IMR-90 (cell line): ENCODE data around the gene GCNT3. TPM values are rescaled to one million over a fixed set of nuclear protein-coding genes. Genes with fewer than 3 reads are reported as not detected.

ENCODE experiments used
- ATAC-seq: fragments of 200-7000 bp; cut with Tn5 transposase; 2 replicates; pipeline ENCODE4 v1.9.1; 2020; ENCODE audit warnings: low read depth, mild to moderate bottlenecking, moderate library complexity
- BruUV-seq: library from RNA; stranded (reverse); fragments of 400-500 nt; replicated peaks from 2 replicates; lab custom pipeline; 2021; lab: Mats Ljungman, UMichigan
- CTCF ChIA-PET: fragments of 300-600 bp; formaldehyde crosslinking; extraction: SDS; loops from one replicate; lab custom pipeline; 2021; ENCODE audit warnings: antibody characterized with exemption; lab: Yijun Ruan, JAX
- POLR2A ChIA-PET: fragments of 300-600 bp; sonication (Branson Sonifier 250); formaldehyde crosslinking; loops from one replicate; lab custom pipeline; 2022; ENCODE audit warnings: antibody characterized with exemption; ENCODE audit not compliant: unreplicated experiment; lab: Charles Lee
- DNase-seq: peaks from one replicate; pipeline ENCODE4 v3.0.0; 2013
- H2AFZ ChIP-seq: replicated peaks from 2 replicates; pipeline ENCODE3; 2013; ENCODE audit warnings: low read length, mild to moderate bottlenecking; ENCODE audit not compliant: poor library complexity
- H2AK5ac ChIP-seq: 2 replicates; pipeline ENCODE4 v1.6.1; 2013; ENCODE audit warnings: low read depth, low read length, inconsistent platforms
- H2AK9ac ChIP-seq: replicated peaks from 2 replicates; pipeline ENCODE3; 2013; ENCODE audit warnings: mild to moderate bottlenecking, low read depth, low read length, moderate library complexity; ENCODE audit not compliant: poor library complexity
- H2BK120ac ChIP-seq: 2 replicates; pipeline ENCODE4 v1.6.1; 2013; ENCODE audit warnings: low read depth, low read length, inconsistent platforms
- H2BK15ac ChIP-seq: 3 replicates; pipeline ENCODE4 v1.6.1; 2013; ENCODE audit warnings: low read depth, low read length, inconsistent platforms
- H2BK20ac ChIP-seq: 2 replicates; pipeline ENCODE4 v1.6.1; 2013; ENCODE audit warnings: low read depth, mild to moderate bottlenecking, inconsistent platforms, low read length, moderate library complexity
- H2BK5ac ChIP-seq: 2 replicates; pipeline ENCODE4 v1.6.1; 2013; ENCODE audit warnings: mild to moderate bottlenecking, low read depth, low read length, inconsistent platforms; ENCODE audit not compliant: poor library complexity, severe bottlenecking
- H3K14ac ChIP-seq: replicated peaks from 2 replicates; pipeline ENCODE4 v1.6.1; 2013; ENCODE audit warnings: low read depth, low read length, inconsistent platforms
- H3K18ac ChIP-seq: 2 replicates; pipeline ENCODE4 v1.6.1; 2013; ENCODE audit warnings: low read depth, low read length, control low read depth
- H3K23ac ChIP-seq: 2 replicates; pipeline ENCODE4 v1.6.1; 2013; ENCODE audit warnings: low read depth, low read length, inconsistent platforms
- H3K27ac ChIP-seq: 2 replicates; pipeline ENCODE4 v1.5.1; 2013; ENCODE audit warnings: mild to moderate bottlenecking, control low read depth, low read length; ENCODE audit not compliant: insufficient read depth
- H3K27me3 ChIP-seq: 2 replicates; pipeline ENCODE4 v1.6.1; 2013; ENCODE audit warnings: low read length; ENCODE audit not compliant: control insufficient read depth, insufficient read depth
- H3K36me3 ChIP-seq: 2 replicates; pipeline ENCODE4 v1.6.1; 2013; ENCODE audit warnings: low read length, mixed read lengths; ENCODE audit not compliant: control insufficient read depth, insufficient read depth
- H3K4ac ChIP-seq: 2 replicates; pipeline ENCODE4 v1.6.1; 2013; ENCODE audit warnings: low read depth, low read length, inconsistent platforms
- H3K4me1 ChIP-seq: 2 replicates; pipeline ENCODE4 v1.6.1; 2013; ENCODE audit warnings: low read length, mixed read lengths; ENCODE audit not compliant: control insufficient read depth, insufficient read depth
- H3K4me2 ChIP-seq: 2 replicates; pipeline ENCODE4 v1.6.1; 2013; ENCODE audit warnings: low read depth, mild to moderate bottlenecking, control low read depth, low read length, moderate library complexity
- H3K4me3 ChIP-seq: 2 replicates; pipeline ENCODE4 v1.5.1; 2013; ENCODE audit warnings: low read depth, mild to moderate bottlenecking, control low read depth, low read length, moderate library complexity; ENCODE audit not compliant: insufficient read depth
- H3K56ac ChIP-seq: 2 replicates; pipeline ENCODE4 v1.6.1; 2013; ENCODE audit warnings: low read length, inconsistent platforms; ENCODE audit not compliant: insufficient read depth; ENCODE audit errors: extremely low read depth
- H3K79me1 ChIP-seq, 2 experiments: 2 replicates each; pipeline ENCODE4 v1.6.1; 2013; ENCODE audit warnings: low read length in 2 of 2, inconsistent platforms in 1 of 2, low read depth in 1 of 2
- H3K9ac ChIP-seq: 2 replicates; pipeline ENCODE4 v1.6.1; 2013; ENCODE audit warnings: low read depth, low read length, control low read depth
- H3K9me1 ChIP-seq: 2 replicates; pipeline ENCODE4 v1.6.1; 2013; ENCODE audit warnings: low read length, inconsistent platforms; ENCODE audit not compliant: insufficient read depth
- H3K9me3 ChIP-seq: 2 replicates; pipeline ENCODE4 v1.6.1; 2013; ENCODE audit warnings: low read length; ENCODE audit not compliant: control insufficient read depth, insufficient read depth
- H4K20me1 ChIP-seq: 2 replicates; pipeline ENCODE4 v1.6.1; 2013; ENCODE audit warnings: low read length, inconsistent platforms; ENCODE audit not compliant: insufficient read depth
- H4K5ac ChIP-seq: 2 replicates; pipeline ENCODE4 v1.6.1; 2013; ENCODE audit warnings: mild to moderate bottlenecking, low read depth, low read length, control low read depth
- H4K8ac ChIP-seq, 2 experiments: 2 replicates each; pipeline ENCODE4 v1.6.1; 2013; ENCODE audit warnings: low read depth in 2 of 2, low read length in 2 of 2, control low read depth in 1 of 2, inconsistent platforms in 1 of 2
- H4K91ac ChIP-seq: 2 replicates; pipeline ENCODE4 v1.6.1; 2013; ENCODE audit warnings: low read depth, low read length, inconsistent platforms; ENCODE audit not compliant: insufficient read depth
- BHLHE40 ChIP-seq: fragments of 150-350 bp; IDR thresholded peaks from 2 replicates; pipeline ENCODE4 v1.6.1; 2016; ENCODE audit warnings: mild to moderate bottlenecking, low read depth, low read length
- CEBPB ChIP-seq: IDR thresholded peaks from 2 replicates; pipeline ENCODE4 v1.6.1; 2012; ENCODE audit warnings: low read depth, low read length, improper control_type of control experiment
- CHD1 ChIP-seq: IDR thresholded peaks from 2 replicates; pipeline ENCODE4 v1.6.1; 2012; ENCODE audit warnings: low read depth, low read length, improper control_type of control experiment
- CTCF ChIP-seq: conservative IDR thresholded peaks from 2 replicates; pipeline ENCODE4 v1.5.1; 2012; ENCODE audit warnings: mild to moderate bottlenecking, low read depth, low read length, improper control_type of control experiment
- ELK1 ChIP-seq: fragments of 150-350 bp; IDR thresholded peaks from 2 replicates; pipeline ENCODE4 v1.6.1; 2016; ENCODE audit warnings: low read depth, mild to moderate bottlenecking, low read length, moderate library complexity, borderline replicate concordance
- FOS ChIP-seq: fragments of 150-350 bp; IDR thresholded peaks from 2 replicates; pipeline ENCODE4 v1.6.1; 2016; ENCODE audit warnings: low read depth, low read length
- MAFK ChIP-seq: IDR thresholded peaks from 2 replicates; pipeline ENCODE4 v1.6.1; 2012; ENCODE audit warnings: low read depth, low read length, improper control_type of control experiment
- MAZ ChIP-seq: IDR thresholded peaks from 2 replicates; pipeline ENCODE4 v1.6.1; 2012; ENCODE audit warnings: low read depth, mild to moderate bottlenecking, low read length, improper control_type of control experiment, moderate library complexity, borderline replicate concordance
- MXI1 ChIP-seq: IDR thresholded peaks from 2 replicates; pipeline ENCODE4 v1.6.1; 2012; ENCODE audit warnings: low read depth, mild to moderate bottlenecking, low read length, moderate library complexity, borderline replicate concordance
- NFE2L2 ChIP-seq: fragments of 150-350 bp; IDR thresholded peaks from 2 replicates; pipeline ENCODE4 v1.6.1; 2016; ENCODE audit warnings: low read depth, mild to moderate bottlenecking, low read length
- POLR2A ChIP-seq: IDR thresholded peaks from 2 replicates; pipeline ENCODE4 v1.6.1; 2012; ENCODE audit warnings: mild to moderate bottlenecking, low read depth, low read length
- RAD21 ChIP-seq: IDR thresholded peaks from 2 replicates; pipeline ENCODE4 v1.6.1; 2012; ENCODE audit warnings: low read length, improper control_type of control experiment
- RCOR1 ChIP-seq: IDR thresholded peaks from 2 replicates; pipeline ENCODE4 v1.6.1; 2012; ENCODE audit warnings: mild to moderate bottlenecking, low read length, improper control_type of control experiment; ENCODE audit not compliant: insufficient replicate concordance
- RFX5 ChIP-seq: IDR thresholded peaks from 2 replicates; pipeline ENCODE4 v1.8.0; 2012; ENCODE audit warnings: low read depth, mild to moderate bottlenecking, low read length, moderate library complexity
- SMC3 ChIP-seq: fragments of 150-350 bp; IDR thresholded peaks from 2 replicates; pipeline ENCODE4 v1.6.1; 2016; ENCODE audit warnings: low read depth, mild to moderate bottlenecking, antibody characterized with exemption, low read length, moderate library complexity
- USF2 ChIP-seq: fragments of 150-350 bp; IDR thresholded peaks from 2 replicates; pipeline ENCODE4 v1.6.1; 2017; ENCODE audit warnings: mild to moderate bottlenecking, antibody characterized with exemption, low read length, low read depth
- WGBS, 2 experiments: methylation state at CpG; one replicate each; pipeline versions ENCODE4 v1.1.5 to v1.1.7; 2013; ENCODE audit warnings: missing lambda C conversion rate in 2 of 2; ENCODE audit not compliant: insufficient read length in 1 of 2; ENCODE audit errors: extremely low coverage in 2 of 2; 5-methylcytosine and 5-hydroxymethylcytosine counted together
- dilution Hi-C: fragments of 300-500 bp; cut with HindIII; formaldehyde crosslinking; loops from one replicate; pipeline ENCODE4 v1.14.3; 2018; ENCODE audit warnings: low sequenced_read_pairs; ENCODE audit not compliant: unreplicated experiment
- in situ Hi-C: fragments of 300-500 bp; cut with MboI; formaldehyde crosslinking; loops from 3 replicates; pipeline ENCODE4 v1.14.3; 2019; ENCODE audit warnings: low sequenced_read_pairs, inconsistent platforms, mixed read lengths
- intact Hi-C: fragments of 100-400 bp; cut with micrococcal nuclease; formaldehyde crosslinking; loops from 2 replicates; pipeline ENCODE4 v1.10.0; 2022
- polyA plus RNA-seq, 3 experiments: library from polyadenylated mRNA; depleted of rRNA; stranded (reverse); fragments of >200 nt; gene quantifications; 2 replicates each; pipeline ENCODE4 v1.2.3, GENCODE V29; 2012; ENCODE audit warnings: low replicate concordance in 1 of 3
- total RNA-seq: library from RNA; depleted of rRNA; stranded (reverse); fragments of >200 nt; gene quantifications from 2 replicates; pipeline ENCODE4 v1.2.3, GENCODE V29; 2012

The GCNT3 gene
- total and polyA plus RNA-seq, 2 of the 4 experiments (the other 2 are of a cell fraction), result not detected

GRCh38 chr15:59616379-59616778 is 4.8 kb downstream of the GCNT3 start:
- no peak overlapping the region for H3K56ac ChIP-seq
- DNase-seq (no peak), ATAC-seq (no peak)
- no peaks in the 10 kb centered on the region for H3K79me1 ChIP-seq
- peaks cover 23% of the 10 kb centered on the region for H3K27me3 ChIP-seq
- H4K20me1 ChIP-seq, result no peaks in the 10 kb centered on the region
- H3K18ac ChIP-seq, result no peak overlapping the region
- H3K27ac ChIP-seq, result no peak overlapping the region
- TF ChIP-seq MAFK (no peak), MXI1 (no peak), RAD21 (no peak), POLR2A (no peak), SMC3 (no peak), BHLHE40 (no peak), RCOR1 (no peak), NFE2L2 (no peak), CEBPB (no peak), USF2 (no peak), FOS (no peak), CHD1 (no peak), ELK1 (no peak), MAZ (no peak), CTCF (no peak), RFX5 (no peak)
- no peak overlapping the region for H2AFZ ChIP-seq
- H4K8ac ChIP-seq, result no peak overlapping the region
- intact Hi-C loops, result no loop called here
- no peaks in the 10 kb centered on the region for H3K4me1 ChIP-seq
- no peak overlapping the region for H3K14ac ChIP-seq
- WGBS, 2 experiments, result 68% methylated on average over 2 of the region's 3 CpGs; no CpG with 5 or more reads in 1 of the 2 experiments
- H2BK5ac ChIP-seq, result no peak overlapping the region
- no peak overlapping the region for H4K91ac ChIP-seq
- ChIA-PET POLR2A (no interaction called here), CTCF (no interaction called here)
- H3K9me3 ChIP-seq, result no peaks in the 10 kb centered on the region
- no peaks in the 10 kb centered on the region for H3K36me3 ChIP-seq
- no peak overlapping the region for H4K5ac ChIP-seq
- dilution Hi-C loops, result no loop called here
- BruUV-seq, result no TSS peak
- H3K9me1 ChIP-seq, result no peaks in the 10 kb centered on the region
- no peak overlapping the region for H2AK5ac ChIP-seq
- H3K4me2 ChIP-seq, result no peak overlapping the region
- H2BK120ac ChIP-seq, result no peak overlapping the region
- H3K9ac ChIP-seq, result no peak overlapping the region
- H2BK20ac ChIP-seq, result no peak overlapping the region
- H2AK9ac ChIP-seq, result no peak overlapping the region
- H3K4me3 ChIP-seq, result no peak overlapping the region
- in situ Hi-C loops, result no loop called here
- no peak overlapping the region for H2BK15ac ChIP-seq
- no peak overlapping the region for H3K4ac ChIP-seq
- H3K23ac ChIP-seq, result no peak overlapping the region
